ENCODE measurements around the gene MYO5C.
"Not testable (repeated sequence)": the region's sequence is repeated elsewhere in the genome, so short reads cannot be mapped to it uniquely, and the experiment has no call there.

Gene MYO5C

GRCh38 chr15:52243286-52243685 lies 52.3 kb downstream of the MYO5C start:
- DNase-seq (ENCODE audit: low read depth in 3 of 3, low spot score in 1 of 3), result no peak

GRCh38 chr15:52241489-52241888 lies 54.1 kb downstream of the MYO5C start:
- DNase-seq (ENCODE audit: low read depth in 3 of 3, low spot score in 1 of 3), result no peak

GRCh38 chr15:52240166-52240565 lies 55.4 kb downstream of the MYO5C start:
- no peak for DNase-seq (ENCODE audit: low read depth in 3 of 3, low spot score in 1 of 3)

DNA sequence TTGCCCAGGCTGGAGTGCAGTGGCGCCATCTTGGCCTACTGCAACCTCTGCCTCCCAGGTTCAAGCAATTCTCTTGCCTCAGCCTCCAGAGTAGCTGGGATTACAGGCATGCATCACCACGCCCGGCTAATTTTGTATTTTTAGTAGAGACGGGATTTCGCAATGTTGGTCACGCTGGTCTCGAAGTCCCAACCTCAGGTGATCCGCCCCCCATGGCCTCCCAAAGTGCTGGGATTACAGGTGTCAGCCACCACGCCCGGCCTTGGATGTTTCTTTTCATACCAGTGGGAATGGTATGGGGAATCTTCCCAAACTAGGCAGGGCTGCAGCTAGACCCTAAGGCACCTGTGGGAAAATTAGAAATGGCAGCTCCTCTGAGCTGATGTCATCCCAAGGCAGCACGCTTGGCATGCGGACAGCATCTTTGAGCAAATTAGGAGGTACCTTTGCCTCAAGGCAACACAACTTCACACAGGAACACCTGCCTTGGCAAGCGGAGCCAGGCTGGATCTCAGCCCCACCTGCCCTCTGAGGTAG lies 56.5 kb downstream of the MYO5C start:
- DNase-seq (ENCODE audit: low read depth in 3 of 3, low spot score in 1 of 3), result not testable (repeated sequence)

- DNase-seq (ENCODE audit: low read depth in 3 of 3, low spot score in 1 of 3), result no peak
Observed at GRCh38 chr15:52238149-52238548, 57.5 kb downstream of the MYO5C start.

DNA sequence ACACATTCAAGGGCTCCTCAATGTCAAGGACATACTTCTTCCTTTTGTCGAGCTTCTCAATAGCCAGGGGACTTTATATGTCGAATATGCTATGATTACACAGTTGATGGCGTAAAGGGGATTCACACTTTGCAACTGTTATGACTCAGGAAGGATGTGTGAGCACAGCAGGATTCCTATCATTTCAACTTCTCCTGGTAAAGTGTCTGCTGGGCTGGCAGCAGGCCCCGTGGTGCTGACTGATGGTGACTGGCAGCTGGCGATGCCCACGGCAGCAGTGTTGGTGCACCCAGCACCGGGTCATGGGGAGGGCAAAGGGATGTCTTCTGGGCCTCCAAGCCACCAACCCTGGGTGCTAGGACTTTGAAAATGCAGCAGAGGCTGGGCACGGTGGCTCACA lies 59.6 kb downstream of the MYO5C start:
- DNase-seq (ENCODE audit: low read depth in 3 of 3, low spot score in 1 of 3), result no peak

GRCh38 chr15:52234596-52235541 lies 60.7 kb downstream of the MYO5C start:
- no peak for DNase-seq (ENCODE audit: low read depth in 3 of 3, low spot score in 1 of 3)

GRCh38 chr15:52233405-52233804 lies 62.2 kb downstream of the MYO5C start:
- DNase-seq (ENCODE audit: low read depth in 3 of 3, low spot score in 1 of 3), result no peak

GRCh38 chr15:52232327-52232726 lies 63.3 kb downstream of the MYO5C start:
- no peak for DNase-seq (ENCODE audit: low read depth in 3 of 3, low spot score in 1 of 3)

GRCh38 chr15:52230073-52230472 lies 65.5 kb downstream of the MYO5C start:
- DNase-seq (ENCODE audit: low read depth in 3 of 3, low spot score in 1 of 3), result no peak

DNA sequence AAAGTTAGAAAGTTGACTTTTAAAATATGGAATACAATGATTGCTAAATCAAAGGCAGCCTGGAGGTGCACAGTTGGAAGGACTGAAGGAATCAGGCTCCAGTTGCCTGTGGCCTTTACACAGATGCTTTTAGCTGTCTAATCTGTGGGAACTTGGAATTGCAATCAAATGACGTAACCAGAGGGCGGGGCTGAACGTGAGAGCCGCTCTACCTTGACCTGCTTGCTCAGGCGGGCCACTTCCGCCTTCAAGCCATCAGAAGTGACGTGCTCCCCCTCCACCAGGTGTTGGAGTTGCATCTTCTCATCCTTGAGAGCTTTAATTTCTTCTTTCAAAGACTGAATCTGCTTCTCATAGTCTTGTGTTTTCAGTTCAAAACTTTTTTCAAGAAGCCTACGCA lies 66.7 kb downstream of the MYO5C start:
- no peak for DNase-seq (ENCODE audit: low read depth in 3 of 3, low spot score in 1 of 3)

DNA sequence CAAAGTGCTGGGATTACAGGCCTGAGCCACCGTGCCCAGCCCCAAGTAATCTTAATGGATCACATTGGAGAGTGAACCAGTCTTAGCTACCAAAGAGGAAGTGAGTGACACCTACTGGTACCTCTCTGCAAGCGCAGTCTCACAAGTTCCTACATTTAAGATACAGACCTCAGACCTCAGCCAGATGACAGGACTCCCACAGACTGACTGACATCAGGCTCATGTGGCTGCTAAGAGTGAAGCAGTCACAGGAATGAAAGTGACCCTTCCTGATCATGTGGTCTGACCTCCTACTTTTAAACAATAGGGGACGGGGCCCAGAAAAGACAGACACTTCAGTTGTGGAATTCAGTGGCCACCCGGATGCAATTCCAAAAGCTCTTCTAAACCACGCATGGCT lies 68.1 kb downstream of the MYO5C start:
- DNase-seq (ENCODE audit: low read depth in 3 of 3, low spot score in 1 of 3), result peak; percentile 29 to 30 (median 30)

DNA sequence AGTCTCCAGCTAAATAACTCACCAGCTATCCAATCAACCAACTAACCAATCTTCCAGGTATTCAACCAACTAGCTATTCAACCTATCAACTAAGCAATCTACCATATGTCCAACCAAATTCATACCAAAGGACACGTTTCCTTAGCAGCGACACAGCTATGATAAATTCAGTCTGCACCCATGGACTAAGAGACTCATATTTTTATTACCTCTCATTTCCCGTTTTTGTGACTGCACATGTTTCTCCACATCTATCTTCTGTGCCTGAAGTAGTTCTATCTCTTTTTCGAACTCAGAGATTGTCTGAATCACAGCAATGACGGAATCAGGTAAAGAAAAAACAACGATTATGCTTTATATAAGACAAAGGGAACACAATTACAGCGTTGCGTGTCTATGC lies 70.4 kb downstream of the MYO5C start:
- no peak for DNase-seq (ENCODE audit: low read depth in 3 of 3, low spot score in 1 of 3)

DNA sequence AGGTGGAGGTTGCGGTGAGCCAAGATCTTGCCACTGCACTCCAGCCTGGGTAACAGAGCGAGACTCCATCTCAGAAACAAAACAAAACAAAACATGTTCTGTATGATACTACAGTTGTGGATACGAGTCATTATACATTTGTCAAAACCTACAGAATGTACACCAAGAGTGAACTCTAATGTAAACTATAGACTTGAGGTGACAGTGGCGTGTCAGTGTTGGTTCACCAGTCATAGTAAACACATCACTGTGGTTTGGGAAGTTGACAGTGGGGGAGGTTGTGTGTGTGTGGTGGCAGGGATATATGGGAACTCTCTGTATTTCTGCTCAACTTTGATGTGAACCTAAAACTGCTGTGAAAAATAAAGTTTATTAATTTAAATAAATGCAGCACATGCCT lies 71.4 kb downstream of the MYO5C start:
- DNase-seq (ENCODE audit: low read depth in 3 of 3, low spot score in 1 of 3), result no peak

- no peak for DNase-seq (ENCODE audit: low read depth in 3 of 3, low spot score in 1 of 3)
Observed at GRCh38 chr15:52221730-52222129, 73.9 kb downstream of the MYO5C start.

DNA sequence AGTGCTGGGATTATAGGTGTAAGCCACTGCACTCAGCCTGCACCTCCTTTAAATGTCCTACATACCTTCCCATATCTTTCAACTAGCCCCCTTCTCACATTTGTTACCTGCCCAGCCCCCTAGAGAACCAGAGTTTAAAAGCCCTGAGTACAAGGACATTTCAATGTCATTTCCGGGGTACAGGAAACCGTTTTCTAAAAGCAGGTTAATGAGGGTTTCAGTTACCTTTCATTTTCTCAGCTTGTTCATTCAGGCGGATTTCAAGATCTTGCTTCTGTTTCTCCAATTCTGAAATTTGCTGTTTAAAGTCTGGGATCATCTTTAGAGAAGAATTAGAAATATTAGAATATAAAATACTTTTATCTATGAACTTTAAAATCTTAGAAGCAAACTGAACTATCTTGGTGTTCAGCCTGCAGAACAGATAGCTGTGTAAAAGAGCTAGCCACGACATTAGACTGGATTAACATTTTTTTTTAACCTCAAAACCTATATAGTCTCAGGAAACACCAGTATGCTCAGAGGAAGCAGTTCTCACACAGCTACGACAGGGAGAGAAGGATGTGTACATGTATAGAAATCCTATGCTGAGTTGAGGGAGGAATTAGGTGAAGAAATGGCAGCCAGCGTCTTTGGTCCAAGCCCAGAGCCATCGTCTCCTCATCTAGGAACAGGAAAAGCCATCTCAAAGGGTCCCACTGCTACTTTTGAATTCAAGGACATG lies 74.5 kb downstream of the MYO5C start:
- no peak for DNase-seq (ENCODE audit: low read depth in 3 of 3, low spot score in 1 of 3)

DNA sequence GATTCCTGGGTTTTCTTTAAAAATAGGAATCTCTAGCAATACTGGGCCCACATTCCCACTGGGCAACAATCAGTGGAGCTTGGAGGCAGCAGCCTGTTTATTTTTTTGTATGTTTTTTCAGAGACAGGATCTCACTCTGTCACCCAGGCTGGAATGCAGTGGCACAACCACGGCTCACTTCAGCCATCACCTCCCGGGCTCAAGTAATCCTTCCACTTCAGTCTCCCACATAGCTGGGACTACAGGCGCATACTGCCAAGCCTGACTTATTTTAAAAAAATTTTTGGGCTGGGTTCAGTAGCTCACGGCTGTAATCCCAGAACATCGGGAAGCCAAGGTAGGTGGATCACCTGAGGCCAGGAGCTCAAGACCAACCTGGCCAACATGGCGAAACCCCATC lies 75.4 kb downstream of the MYO5C start:
- no peak for DNase-seq (ENCODE audit: low read depth in 3 of 3, low spot score in 1 of 3)

- DNase-seq (ENCODE audit: low read depth in 3 of 3, low spot score in 1 of 3), result no peak
Observed at GRCh38 chr15:52218816-52219215, 76.8 kb downstream of the MYO5C start.

DNA sequence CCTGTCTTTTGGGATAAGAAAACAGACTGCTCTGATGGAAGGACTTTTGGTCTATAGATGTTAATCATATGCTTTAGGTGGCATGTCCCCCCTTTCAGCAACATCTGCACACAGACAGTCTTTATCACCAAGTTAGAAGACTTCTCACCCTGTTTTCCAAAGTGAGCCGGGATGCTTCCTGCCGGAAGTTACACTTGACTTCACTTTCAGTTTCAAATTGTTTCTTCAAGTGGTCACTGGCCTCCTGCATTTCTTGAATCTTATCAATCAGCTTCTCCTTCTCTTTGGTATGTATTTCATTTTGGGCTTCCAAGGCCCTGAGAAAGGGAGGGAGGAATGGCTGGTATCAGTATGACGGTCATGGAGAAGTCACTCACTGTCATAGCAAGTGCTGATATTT lies 77.2 kb downstream of the MYO5C start:
- no peak for DNase-seq (ENCODE audit: low read depth in 3 of 3, low spot score in 1 of 3)

GRCh38 chr15:52217186-52217585 lies 78.4 kb downstream of the MYO5C start:
- DNase-seq (ENCODE audit: low read depth in 3 of 3, low spot score in 1 of 3), result no peak

- no peak for DNase-seq (ENCODE audit: low read depth in 3 of 3, low spot score in 1 of 3)
Observed at GRCh38 chr15:52214553-52214952, 81.1 kb downstream of the MYO5C start.

DNA sequence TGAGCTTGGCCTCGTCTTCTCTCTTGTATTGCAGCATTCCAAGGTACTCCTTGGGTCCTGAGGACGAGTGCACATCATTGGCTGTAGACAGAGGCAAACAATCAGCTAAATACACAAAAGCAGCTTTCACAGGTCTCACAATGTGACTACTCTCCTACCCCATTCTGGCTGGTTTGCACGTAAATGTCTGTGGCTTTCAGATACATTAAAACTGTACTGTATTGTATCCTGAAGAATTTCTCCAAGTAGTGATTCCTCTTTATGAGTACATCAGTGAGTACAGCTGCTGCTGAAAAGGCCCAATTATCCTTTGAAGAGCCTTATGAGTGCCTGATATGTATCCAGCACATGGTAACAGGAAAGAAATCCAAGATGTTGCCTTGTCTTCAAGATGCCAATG lies 82.4 kb downstream of the MYO5C start:
- DNase-seq (ENCODE audit: low read depth in 3 of 3, low spot score in 1 of 3), result no peak
